ENCODE results near the gene SYDE1.

SYDE1 gene

GRCh38 chr19:15125232-15126067 lies 18.2 kb downstream of the SYDE1 start:
- DNase-seq = peak; percentile 99

GRCh38 chr19:15126131-15126910 lies 19.1 kb downstream of the SYDE1 start:
- no peak for DNase-seq

- no peak for DNase-seq
Observed at GRCh38 chr19:15128162-15128770, 21.1 kb downstream of the SYDE1 start.

DNA sequence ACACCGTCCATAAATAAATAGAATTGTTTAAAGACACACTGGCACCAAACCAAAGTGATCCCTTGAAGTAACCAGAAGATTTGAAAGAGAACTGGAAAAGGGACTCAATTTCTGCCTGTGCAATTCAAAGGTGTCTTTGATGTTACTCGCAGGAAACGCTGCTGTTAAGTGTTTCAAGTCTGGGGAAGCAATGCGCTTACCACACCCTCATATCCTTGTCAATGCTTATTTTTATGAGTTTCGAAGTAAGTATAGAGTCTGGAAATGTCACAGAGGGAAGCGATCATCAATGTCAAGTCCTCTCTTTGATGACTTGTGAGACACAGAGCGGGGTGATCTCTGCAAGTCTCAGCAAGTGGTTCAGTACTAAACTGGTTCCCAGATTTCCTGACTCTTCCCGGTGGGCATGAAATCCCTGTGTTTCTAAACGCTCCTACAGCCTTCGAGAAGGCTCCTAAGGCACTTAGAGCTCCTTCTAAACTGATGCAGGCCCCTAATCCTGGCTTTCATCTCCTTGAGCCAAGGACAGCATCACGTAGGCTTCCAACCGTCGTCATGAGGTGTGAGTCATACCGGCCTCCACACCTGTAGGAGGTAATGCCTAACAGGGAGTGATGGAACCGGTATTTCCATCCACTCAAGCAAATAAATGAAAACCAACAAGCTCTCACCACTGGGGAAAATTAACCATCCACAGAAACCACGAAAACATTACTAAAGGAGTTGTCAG lies 22.8 kb downstream of the SYDE1 start:
- no peak for DNase-seq

GRCh38 chr19:15136234-15136954 lies 29.2 kb downstream of the SYDE1 start:
- DNase-seq = no peak

- no peak for DNase-seq
Observed at GRCh38 chr19:15137777-15138176, 30.6 kb downstream of the SYDE1 start.

GRCh38 chr19:15138427-15138826 lies 31.2 kb downstream of the SYDE1 start:
- no peak for DNase-seq

GRCh38 chr19:15141143-15141542 lies 33.9 kb downstream of the SYDE1 start:
- DNase-seq = no peak

DNA sequence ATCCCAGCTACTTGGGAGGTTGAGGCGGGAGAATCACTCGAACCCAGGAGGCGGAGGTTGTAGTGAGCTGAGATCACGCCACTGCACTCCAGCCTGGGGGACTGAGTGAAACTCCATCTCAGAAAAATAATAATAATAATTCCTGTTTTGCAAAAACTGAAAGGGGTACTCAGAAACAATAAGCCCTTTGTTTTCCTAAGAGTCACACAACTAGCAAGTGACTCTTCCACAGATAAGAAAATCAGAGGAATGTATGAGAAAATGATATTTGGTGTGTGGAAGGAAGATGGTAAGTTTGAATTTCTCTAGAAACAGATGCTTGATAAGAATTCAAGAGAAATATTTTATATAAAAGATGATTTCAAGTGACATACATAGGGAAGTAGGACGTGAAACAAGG lies 35.1 kb downstream of the SYDE1 start:
- DNase-seq = no peak

DNA sequence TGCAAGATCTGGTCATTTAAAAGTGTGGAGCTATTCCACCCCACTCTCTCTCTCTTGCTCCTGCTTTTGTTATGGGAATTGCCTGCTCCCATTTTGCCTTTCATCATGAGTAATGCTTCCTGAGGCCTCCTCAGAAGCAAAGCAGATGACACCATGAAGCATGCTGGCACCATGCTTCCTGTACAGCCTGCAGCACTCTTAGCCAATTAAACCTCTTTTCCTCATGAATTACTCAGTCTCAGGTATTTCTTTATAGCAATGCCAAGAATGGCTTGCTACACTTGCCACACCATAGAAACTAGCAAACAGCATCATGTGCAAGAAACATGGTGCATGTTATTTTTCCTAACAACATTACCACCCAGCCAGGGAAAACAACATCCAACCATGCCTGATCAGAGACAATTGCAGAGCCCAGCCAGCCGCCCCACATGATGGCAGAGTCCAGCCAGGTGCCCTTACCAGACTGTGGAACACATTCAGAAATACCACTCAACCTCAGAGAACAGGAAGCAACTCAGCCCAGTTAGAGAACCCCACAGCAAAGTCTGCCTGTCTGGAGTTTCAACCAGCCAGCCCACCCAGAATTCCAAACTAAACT lies 36.9 kb downstream of the SYDE1 start:
- DNase-seq = no peak

DNA sequence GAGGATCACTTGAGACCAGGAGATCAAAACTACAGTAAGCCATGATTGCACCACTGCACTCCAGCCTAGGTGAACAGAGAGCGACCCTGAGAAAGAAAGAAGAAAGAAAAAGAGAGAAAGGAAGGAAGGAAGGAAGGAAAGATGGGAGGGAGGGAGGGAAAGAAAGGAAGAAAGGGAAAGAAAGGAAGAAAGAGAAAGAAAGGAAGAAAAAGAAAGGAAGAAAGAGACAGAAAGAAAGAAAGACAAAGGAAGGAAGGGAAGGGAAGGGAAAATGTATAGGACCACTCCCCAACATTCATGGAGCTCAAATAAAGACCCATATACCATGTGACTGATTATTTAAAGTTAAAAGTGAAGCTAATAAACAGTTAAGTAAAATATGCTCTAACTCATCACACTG lies 39.9 kb downstream of the SYDE1 start:
- DNase-seq = no peak

GRCh38 chr19:15149737-15150136 lies 42.5 kb downstream of the SYDE1 start:
- no peak for DNase-seq

- DNase-seq = peak; percentile 32 to 34
Observed at GRCh38 chr19:15154002-15154612, 46.9 kb downstream of the SYDE1 start.

DNA sequence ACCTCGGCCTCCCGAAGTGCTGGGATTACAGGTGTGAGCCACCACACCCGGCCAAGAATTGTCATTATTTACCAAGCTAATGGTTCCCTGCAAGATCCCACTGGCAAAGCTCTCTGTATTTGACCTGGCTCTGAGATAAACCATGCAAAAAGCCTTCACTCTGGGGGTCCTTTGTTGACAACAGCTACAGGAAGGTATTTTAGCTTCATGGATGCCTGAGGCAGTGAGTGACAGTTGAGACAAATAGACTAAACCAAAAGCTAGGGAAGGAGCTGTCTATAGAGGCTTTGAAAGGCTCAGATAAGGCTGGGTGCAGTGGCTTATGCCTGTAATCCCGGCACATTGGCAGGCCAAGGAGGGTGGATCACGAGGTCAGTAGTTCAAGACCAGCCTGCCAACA lies 48.1 kb downstream of the SYDE1 start:
- DNase-seq = no peak

- no peak for DNase-seq
Observed at GRCh38 chr19:15156391-15156790, 49.2 kb downstream of the SYDE1 start.

- DNase-seq = no peak
Observed at GRCh38 chr19:15159251-15159650, 52.0 kb downstream of the SYDE1 start.

DNA sequence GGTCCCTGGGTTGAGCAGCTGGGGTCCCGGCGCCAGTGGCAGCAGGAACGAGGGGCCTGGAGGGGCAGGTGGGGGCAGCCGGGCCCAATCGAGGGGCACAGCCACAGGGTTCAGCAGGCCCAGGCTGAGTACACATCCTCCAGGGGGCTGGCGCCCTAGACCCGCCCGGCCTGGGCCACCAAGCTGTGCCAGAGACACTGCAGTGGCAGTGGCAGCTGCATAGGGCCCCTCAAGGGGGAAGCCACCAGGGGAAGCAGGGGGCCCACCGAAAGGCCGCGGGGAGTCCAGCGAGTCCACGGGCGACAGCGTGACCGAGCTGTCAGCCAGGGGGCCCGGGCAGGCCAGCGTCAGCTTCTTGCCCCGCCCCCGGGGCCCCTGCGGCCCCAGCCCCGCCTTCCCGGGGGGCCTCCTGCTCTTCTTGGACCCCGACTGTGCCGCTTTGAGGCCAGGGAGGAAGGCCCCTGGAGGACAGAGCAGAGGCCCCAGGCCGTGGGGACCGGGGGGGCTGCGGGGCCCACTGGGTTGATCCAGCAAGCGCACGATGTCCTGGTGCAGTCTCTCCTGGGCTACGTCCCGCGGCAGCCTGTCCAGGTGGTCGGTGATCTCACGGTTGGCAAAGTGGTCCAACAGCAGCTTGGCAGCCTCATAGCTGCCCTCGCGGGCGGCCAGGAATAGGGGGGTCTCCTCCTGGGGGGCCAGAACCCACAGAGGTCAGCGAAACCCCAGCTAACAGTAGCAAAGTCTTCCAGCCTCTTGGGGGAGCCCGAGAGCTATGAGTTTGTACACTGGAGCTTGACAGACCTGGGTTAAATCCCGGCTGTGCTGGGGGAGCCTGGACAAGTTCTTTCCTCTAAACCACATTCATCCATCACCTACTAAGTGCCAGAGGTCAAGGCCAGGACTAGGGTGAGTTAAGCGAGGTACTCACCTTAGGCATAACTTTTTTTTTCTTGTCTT lies 54.1 kb downstream of the SYDE1 start:
- DNase-seq = peak; percentile 26 to 71
